ENCODE measurements around the gene COMT. TPM values are rescaled to one million over a fixed set of nuclear protein-coding genes. Genes with fewer than 3 reads are reported as not detected.

COMT gene
- total and polyA plus RNA-seq, 2 experiments from 2014 or later, result 29.6 to 29.8 TPM

DNA sequence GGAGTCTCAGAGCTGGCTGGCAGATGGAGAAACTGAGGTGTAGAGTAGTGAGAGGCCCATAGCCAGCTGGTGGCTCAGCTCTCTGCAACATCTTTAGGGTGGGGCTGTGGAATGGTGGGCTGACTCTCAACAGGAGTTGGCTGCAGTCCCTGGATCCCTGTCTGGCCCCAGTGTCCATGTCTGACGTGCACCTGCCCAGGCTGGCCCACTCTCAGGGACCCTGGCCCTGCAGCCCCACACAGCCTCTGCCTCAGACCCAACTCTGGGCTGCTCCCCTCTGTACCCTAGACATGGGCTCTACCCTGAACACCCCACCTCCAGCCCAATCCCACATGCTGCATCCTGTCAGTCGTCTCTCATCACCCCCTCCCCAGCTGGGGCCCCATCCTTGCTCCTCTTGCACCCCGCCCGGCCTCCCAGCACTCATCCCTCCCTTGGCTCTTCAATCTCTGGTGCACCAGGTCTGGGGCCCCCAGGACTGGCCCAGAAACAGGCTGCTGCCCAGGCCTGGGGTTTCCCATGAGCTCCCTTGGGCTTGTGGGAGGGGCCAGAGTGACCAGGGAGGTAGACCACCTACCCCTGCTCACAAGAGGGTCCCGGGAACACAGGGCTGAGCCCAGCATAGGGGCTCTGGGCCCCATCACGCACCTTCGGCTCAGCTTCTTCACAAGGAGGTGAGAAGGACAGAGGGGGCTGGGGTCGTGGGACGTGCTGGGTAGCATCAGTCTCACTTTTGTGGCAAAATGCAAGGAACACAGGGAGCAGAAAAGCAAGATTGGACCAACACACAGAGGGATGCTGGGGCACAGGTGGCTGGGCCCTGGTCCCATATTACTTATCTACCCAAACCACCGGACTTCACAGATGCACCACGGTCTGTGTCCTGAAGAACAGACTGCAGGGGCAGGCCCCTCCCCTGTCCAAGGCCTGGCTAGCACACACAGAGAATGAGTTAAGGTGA is 43.6 kb downstream of the COMT start:
- no peak for TF ChIP-seq NANOG (IDR thresholded peaks at IDR 0.05; ENCODE audit: borderline replicate concordance)
- TF ChIP-seq, protein P1, sequence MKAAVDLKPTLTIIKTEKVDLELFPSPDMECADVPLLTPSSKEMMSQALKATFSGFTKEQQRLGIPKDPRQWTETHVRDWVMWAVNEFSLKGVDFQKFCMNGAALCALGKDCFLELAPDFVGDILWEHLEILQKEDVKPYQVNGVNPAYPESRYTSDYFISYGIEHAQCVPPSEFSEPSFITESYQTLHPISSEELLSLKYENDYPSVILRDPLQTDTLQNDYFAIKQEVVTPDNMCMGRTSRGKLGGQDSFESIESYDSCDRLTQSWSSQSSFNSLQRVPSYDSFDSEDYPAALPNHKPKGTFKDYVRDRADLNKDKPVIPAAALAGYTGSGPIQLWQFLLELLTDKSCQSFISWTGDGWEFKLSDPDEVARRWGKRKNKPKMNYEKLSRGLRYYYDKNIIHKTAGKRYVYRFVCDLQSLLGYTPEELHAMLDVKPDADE (IDR thresholded peaks at IDR 0.05), result no peak
- no peak for TF ChIP-seq POLR2AphosphoS5 (IDR thresholded peaks at IDR 0.05; ENCODE audit: low read depth)
- TF ChIP-seq EZH2phosphoT487 (IDR thresholded peaks at IDR 0.05; ENCODE audit: unreplicated experiment), result no peak
- no peak for TF ChIP-seq ZNF114 (CRISPR knock-in tag; IDR thresholded peaks at IDR 0.05)
- TF ChIP-seq, protein P2, sequence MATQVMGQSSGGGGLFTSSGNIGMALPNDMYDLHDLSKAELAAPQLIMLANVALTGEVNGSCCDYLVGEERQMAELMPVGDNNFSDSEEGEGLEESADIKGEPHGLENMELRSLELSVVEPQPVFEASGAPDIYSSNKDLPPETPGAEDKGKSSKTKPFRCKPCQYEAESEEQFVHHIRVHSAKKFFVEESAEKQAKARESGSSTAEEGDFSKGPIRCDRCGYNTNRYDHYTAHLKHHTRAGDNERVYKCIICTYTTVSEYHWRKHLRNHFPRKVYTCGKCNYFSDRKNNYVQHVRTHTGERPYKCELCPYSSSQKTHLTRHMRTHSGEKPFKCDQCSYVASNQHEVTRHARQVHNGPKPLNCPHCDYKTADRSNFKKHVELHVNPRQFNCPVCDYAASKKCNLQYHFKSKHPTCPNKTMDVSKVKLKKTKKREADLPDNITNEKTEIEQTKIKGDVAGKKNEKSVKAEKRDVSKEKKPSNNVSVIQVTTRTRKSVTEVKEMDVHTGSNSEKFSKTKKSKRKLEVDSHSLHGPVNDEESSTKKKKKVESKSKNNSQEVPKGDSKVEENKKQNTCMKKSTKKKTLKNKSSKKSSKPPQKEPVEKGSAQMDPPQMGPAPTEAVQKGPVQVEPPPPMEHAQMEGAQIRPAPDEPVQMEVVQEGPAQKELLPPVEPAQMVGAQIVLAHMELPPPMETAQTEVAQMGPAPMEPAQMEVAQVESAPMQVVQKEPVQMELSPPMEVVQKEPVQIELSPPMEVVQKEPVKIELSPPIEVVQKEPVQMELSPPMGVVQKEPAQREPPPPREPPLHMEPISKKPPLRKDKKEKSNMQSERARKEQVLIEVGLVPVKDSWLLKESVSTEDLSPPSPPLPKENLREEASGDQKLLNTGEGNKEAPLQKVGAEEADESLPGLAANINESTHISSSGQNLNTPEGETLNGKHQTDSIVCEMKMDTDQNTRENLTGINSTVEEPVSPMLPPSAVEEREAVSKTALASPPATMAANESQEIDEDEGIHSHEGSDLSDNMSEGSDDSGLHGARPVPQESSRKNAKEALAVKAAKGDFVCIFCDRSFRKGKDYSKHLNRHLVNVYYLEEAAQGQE (IDR thresholded peaks at IDR 0.05; ENCODE audit: unreplicated experiment), result no peak
- TF ChIP-seq, protein P3, sequence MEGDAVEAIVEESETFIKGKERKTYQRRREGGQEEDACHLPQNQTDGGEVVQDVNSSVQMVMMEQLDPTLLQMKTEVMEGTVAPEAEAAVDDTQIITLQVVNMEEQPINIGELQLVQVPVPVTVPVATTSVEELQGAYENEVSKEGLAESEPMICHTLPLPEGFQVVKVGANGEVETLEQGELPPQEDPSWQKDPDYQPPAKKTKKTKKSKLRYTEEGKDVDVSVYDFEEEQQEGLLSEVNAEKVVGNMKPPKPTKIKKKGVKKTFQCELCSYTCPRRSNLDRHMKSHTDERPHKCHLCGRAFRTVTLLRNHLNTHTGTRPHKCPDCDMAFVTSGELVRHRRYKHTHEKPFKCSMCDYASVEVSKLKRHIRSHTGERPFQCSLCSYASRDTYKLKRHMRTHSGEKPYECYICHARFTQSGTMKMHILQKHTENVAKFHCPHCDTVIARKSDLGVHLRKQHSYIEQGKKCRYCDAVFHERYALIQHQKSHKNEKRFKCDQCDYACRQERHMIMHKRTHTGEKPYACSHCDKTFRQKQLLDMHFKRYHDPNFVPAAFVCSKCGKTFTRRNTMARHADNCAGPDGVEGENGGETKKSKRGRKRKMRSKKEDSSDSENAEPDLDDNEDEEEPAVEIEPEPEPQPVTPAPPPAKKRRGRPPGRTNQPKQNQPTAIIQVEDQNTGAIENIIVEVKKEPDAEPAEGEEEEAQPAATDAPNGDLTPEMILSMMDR (conservative IDR thresholded peaks at IDR 0.05; ENCODE audit: low read depth in 2 of 2), result no peak
- Histone ChIP-seq H3K9me2 (ENCODE audit: insufficient read depth) (no peaks in the 10 kb centered on the region), H4K20me1 (replicated peaks; ENCODE audit: insufficient read depth) (no peaks in the 10 kb centered on the region; the same call in 1 of the 2 replicates), H2AFZ (no peak overlapping the region), H3K4me1 (ENCODE audit: insufficient read depth) (peaks cover 8% of the 10 kb centered on the region; the same call in 1 of the 2 replicates), H3K79me2 (replicated peaks; ENCODE audit: insufficient read depth) (peaks cover 9% of the 10 kb centered on the region), H3K27ac (ENCODE audit: low read depth) (no peak overlapping the region), H3F3A (replicated peaks; ENCODE audit: low read depth) (no peaks in the 10 kb centered on the region), H3K4me3 (no peak overlapping the region), H3K4me2 (peak overlapping the region; percentile 92), H3K27me3 (ENCODE audit: insufficient read depth) (no peaks in the 10 kb centered on the region), H3K36me3 (ENCODE audit: insufficient read depth) (no peaks in the 10 kb centered on the region)
- Mint-ChIP-seq H3K36me3 (ENCODE audit: low read depth) (peaks cover 4% of the 10 kb centered on the region; the same call in 2 of the 3 replicates), H3K9me3 (no peaks in the 10 kb centered on the region), H3K27ac (no peak overlapping the region), H3K4me1 (peaks cover 3% of the 10 kb centered on the region; the same call in 2 of the 3 replicates), H3K4me3 (peak overlapping the region; percentile 52), H3K27me3 (ENCODE audit: insufficient read depth, low read depth, poor library complexity) (peaks cover 7% of the 10 kb centered on the region)
- ATAC-seq (no peak), DNase-seq (ENCODE audit: low spot score) (no peak)

Data from GM23338 (cell line).